Endometrium (tissue), 2 donors: ENCODE data around the gene SNX13.

Experiments used
- FAIRE-seq: peaks from 2 replicates; lab custom pipeline; 2012; peaks lifted over from hg19 to GRCh38; lab: Jason Lieb, UNC
- donor health status: control.
- donor health status: control.

SNX13 gene

GRCh38 chr7:17940302-17940883 is at the start of gene SNX13:
SNX13 (minus strand) TSS chr7:17940494; CDS start chr7:17940295, 199 bp downstream.
- FAIRE-seq, result peak; percentile 37

GRCh38 chr7:17989546-17989945 is 49.3 kb upstream of the SNX13 start:
- FAIRE-seq, result no peak

- FAIRE-seq, result no peak
Observed at GRCh38 chr7:17988858-17989257, 48.6 kb upstream of the SNX13 start.

- FAIRE-seq, result no peak
Observed at GRCh38 chr7:17988141-17988540, 47.8 kb upstream of the SNX13 start.

GRCh38 chr7:17986851-17987250 is 46.6 kb upstream of the SNX13 start:
- no peak for FAIRE-seq

- FAIRE-seq, result no peak
Observed at GRCh38 chr7:17985473-17986239, 45.4 kb upstream of the SNX13 start.

GRCh38 chr7:17984288-17984687 is 44.0 kb upstream of the SNX13 start:
- FAIRE-seq, result no peak

GRCh38 chr7:17983221-17984062 is 43.1 kb upstream of the SNX13 start:
- no peak for FAIRE-seq

- no peak for FAIRE-seq
Observed at GRCh38 chr7:17976952-17977351, 36.7 kb upstream of the SNX13 start.

- peak; percentile 53 for FAIRE-seq
Observed at GRCh38 chr7:17971411-17971810, 31.1 kb upstream of the SNX13 start.

- no peak for FAIRE-seq
Observed at GRCh38 chr7:17968791-17969715, 28.8 kb upstream of the SNX13 start.

- no peak for FAIRE-seq
Observed at GRCh38 chr7:17966706-17967105, 26.4 kb upstream of the SNX13 start.

GRCh38 chr7:17965603-17966002 is 25.3 kb upstream of the SNX13 start:
- no peak for FAIRE-seq

- FAIRE-seq, result no peak
Observed at GRCh38 chr7:17963281-17963680, 23.0 kb upstream of the SNX13 start.

- FAIRE-seq, result no peak
Observed at GRCh38 chr7:17962652-17963051, 22.4 kb upstream of the SNX13 start.

GRCh38 chr7:17957871-17958270 is 17.6 kb upstream of the SNX13 start:
- FAIRE-seq, result no peak

GRCh38 chr7:17952387-17952786 is 12.1 kb upstream of the SNX13 start:
- FAIRE-seq, result no peak

GRCh38 chr7:17951742-17952254 is 11.5 kb upstream of the SNX13 start:
- no peak for FAIRE-seq

GRCh38 chr7:17948526-17949238 is 8.4 kb upstream of the SNX13 start:
- no peak for FAIRE-seq

- FAIRE-seq, result no peak
Observed at GRCh38 chr7:17947620-17948019, 7.3 kb upstream of the SNX13 start.

- FAIRE-seq, result no peak
Observed at GRCh38 chr7:17946591-17946990, 6.3 kb upstream of the SNX13 start.
